ENCODE measurements around the gene GSTO2.
A peak's percentile ranks its signal among the peaks of the same experiment; 100 is the strongest.

Gene GSTO2

DNA sequence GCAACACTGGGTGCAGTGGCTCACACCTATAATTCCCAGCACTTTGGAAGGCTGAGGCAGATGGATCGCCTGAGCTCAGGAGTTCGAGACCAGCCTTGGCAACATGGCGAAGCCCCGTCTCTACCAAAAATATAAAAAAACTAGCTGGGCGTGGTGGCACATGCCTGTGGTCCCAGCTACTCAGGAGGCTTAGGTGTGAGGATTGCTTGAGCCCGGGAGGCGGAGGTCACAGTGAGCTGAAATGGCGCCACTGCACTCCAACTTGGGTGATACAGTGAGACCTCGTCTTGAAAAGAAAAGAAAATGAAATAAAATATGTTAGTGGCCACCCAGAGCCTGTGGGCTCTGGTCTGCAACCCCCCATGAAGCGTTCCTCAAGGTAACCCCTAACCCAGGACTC, 55.9 kb downstream of the GSTO2 start:
- Histone ChIP-seq H3K36me3 (ENCODE audit: control insufficient read depth, low read length) (no peaks in the 10 kb centered on the region; the same call in 1 of the 2 replicates), H3K27me3 (ENCODE audit: control insufficient read depth, low read length) (no peaks in the 10 kb centered on the region), H3K4me2 (ENCODE audit: low read length) (peak overlapping the region; percentile 58), H3K9me2 (replicated peaks; ENCODE audit: control insufficient read depth, low read length) (no peaks in the 10 kb centered on the region), H4K20me1 (ENCODE audit: control insufficient read depth, insufficient read depth, low read depth, low read length) (peaks cover 39% of the 10 kb centered on the region), H3K9me3 (ENCODE audit: control insufficient read depth, insufficient read depth, low read length) (no peaks in the 10 kb centered on the region), H3F3A (ENCODE audit: control insufficient read depth, insufficient read depth) (no peaks in the 10 kb centered on the region), H3K4me1 (ENCODE audit: control insufficient read depth, low read length) (peaks cover 60% of the 10 kb centered on the region), H3K79me2 (ENCODE audit: control insufficient read depth, low read length) (peaks cover 100% of the 10 kb centered on the region), H3K4me3 (ENCODE audit: low read length) (no peak overlapping the region), H3K27ac (ENCODE audit: low read depth, low read length) (no peak overlapping the region)
- TF ChIP-seq CTCF (IDR thresholded peaks at IDR 0.05; ENCODE audit: low read depth, low read length, poor library complexity, severe bottlenecking): no peak
- no peak for TF ChIP-seq EZH2phosphoT487 (IDR thresholded peaks at IDR 0.05; ENCODE audit: borderline replicate concordance, low read length)

DNA sequence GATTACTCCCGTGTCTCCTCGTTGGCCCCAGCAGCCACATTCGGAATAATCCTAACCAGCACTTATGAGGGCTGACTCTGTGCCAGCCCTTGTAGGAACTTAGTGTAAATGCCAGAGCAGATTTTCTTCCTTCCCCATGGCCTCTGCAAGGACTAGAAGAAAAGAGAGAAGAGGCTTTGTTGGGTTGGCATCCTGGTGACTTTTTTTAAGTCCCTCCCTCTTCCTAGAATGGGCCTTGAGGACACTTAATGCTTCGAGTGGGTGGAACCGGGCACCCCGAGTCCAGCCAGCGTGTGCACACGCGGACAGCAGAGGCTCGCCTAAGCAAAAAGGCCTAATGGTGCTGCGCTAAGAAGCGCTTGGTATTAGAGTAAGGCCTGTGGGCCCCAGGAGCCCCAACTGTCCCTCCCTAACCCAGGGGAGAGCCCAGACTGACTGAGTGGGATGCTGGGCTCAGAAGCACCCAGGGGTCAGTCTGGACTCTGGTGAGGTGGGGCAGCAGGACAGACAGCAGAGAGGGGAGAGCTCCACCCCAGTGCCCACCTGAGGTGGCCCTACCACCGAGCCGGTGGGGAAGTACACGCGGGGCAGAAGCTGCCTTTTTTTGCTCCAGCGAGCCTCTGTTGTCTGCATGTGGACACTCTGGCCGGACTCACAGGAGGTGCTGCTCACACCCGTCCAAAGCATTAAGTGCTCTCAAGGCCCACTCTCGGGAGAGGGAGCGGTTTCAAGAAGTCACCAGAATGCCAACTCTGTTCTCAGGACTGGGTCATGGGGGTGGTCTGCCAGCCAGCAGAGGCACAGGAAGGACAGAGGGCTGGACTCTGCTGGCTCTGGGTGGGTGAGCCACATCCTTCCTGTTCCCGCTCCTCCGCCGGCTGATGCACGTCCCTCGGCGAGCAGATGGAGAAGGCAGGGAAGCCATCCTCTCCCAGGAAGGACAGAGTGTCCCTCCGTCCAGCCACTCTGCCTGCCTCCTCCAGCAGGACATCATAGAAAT, 56.8 kb downstream of the GSTO2 start:
- peaks cover 68% of the 10 kb centered on the region for H3K4me1 ChIP-seq (ENCODE audit: control insufficient read depth, low read length)
- H3K9me2 ChIP-seq (replicated peaks; ENCODE audit: control insufficient read depth, low read length): no peaks in the 10 kb centered on the region
- no peak overlapping the region for H3K4me2 ChIP-seq (ENCODE audit: low read length)
- peaks cover 38% of the 10 kb centered on the region for H4K20me1 ChIP-seq (ENCODE audit: control insufficient read depth, insufficient read depth, low read depth, low read length)
- no peaks in the 10 kb centered on the region for H3K27me3 ChIP-seq (ENCODE audit: control insufficient read depth, low read length)
- H3K27ac ChIP-seq (ENCODE audit: low read depth, low read length): no peak overlapping the region
- no peaks in the 10 kb centered on the region for H3F3A ChIP-seq (ENCODE audit: control insufficient read depth, insufficient read depth)
- H3K79me2 ChIP-seq (ENCODE audit: control insufficient read depth, low read length): peaks cover 100% of the 10 kb centered on the region
- H3K36me3 ChIP-seq (ENCODE audit: control insufficient read depth, low read length): no peaks in the 10 kb centered on the region; the same call in 1 of the 2 replicates
- H3K4me3 ChIP-seq (ENCODE audit: low read length): no peak overlapping the region
- H3K9me3 ChIP-seq (ENCODE audit: control insufficient read depth, insufficient read depth, low read length): no peaks in the 10 kb centered on the region
- TF ChIP-seq EZH2phosphoT487 (IDR thresholded peaks at IDR 0.05; ENCODE audit: borderline replicate concordance, low read length) (no peak), CTCF (IDR thresholded peaks at IDR 0.05; ENCODE audit: low read depth, low read length, poor library complexity, severe bottlenecking) (no peak)

- Histone ChIP-seq H4K20me1 (ENCODE audit: control insufficient read depth, insufficient read depth, low read depth, low read length) (peaks cover 29% of the 10 kb centered on the region), H3K27me3 (ENCODE audit: control insufficient read depth, low read length) (no peaks in the 10 kb centered on the region), H3K27ac (ENCODE audit: low read depth, low read length) (no peak overlapping the region), H3K4me3 (ENCODE audit: low read length) (no peak overlapping the region), H3K9me3 (ENCODE audit: control insufficient read depth, insufficient read depth, low read length) (no peaks in the 10 kb centered on the region), H3F3A (ENCODE audit: control insufficient read depth, insufficient read depth) (peaks cover 2% of the 10 kb centered on the region; the same call in 1 of the 2 replicates), H3K4me2 (ENCODE audit: low read length) (no peak overlapping the region), H3K36me3 (ENCODE audit: control insufficient read depth, low read length) (peaks cover 3% of the 10 kb centered on the region; the same call in 1 of the 2 replicates), H3K79me2 (ENCODE audit: control insufficient read depth, low read length) (peaks cover 100% of the 10 kb centered on the region), H3K9me2 (replicated peaks; ENCODE audit: control insufficient read depth, low read length) (no peaks in the 10 kb centered on the region), H3K4me1 (ENCODE audit: control insufficient read depth, low read length) (peaks cover 67% of the 10 kb centered on the region)
- TF ChIP-seq CTCF (IDR thresholded peaks at IDR 0.05; ENCODE audit: low read depth, low read length, poor library complexity, severe bottlenecking) (no peak), EZH2phosphoT487 (IDR thresholded peaks at IDR 0.05; ENCODE audit: borderline replicate concordance, low read length) (no peak)
Measured at GRCh38 chr10:104326991-104327610, 58.1 kb downstream of the GSTO2 start.

Data from DOHH2 (cell line).